Measurements from ENCODE around the gene TOR2A. TPM values are rescaled to one million over a fixed set of nuclear protein-coding genes. Genes with fewer than 3 reads are reported as not detected.
A peak's percentile ranks its signal among the peaks of the same experiment; 100 is the strongest.
"Not testable (repeated sequence)": the region's sequence is repeated elsewhere in the genome, so short reads cannot be mapped to it uniquely, and the experiment has no call there.

Gene TOR2A
- total RNA-seq: 7.2 TPM
- polyA plus RNA-seq: 19.3 TPM
- long read RNA-seq, donor 1, partial matches to known transcripts: 0 of 1 reads
- long read RNA-seq, donor 1, other reads (novel, unspliced or antisense): 0 of 1 reads
- long read RNA-seq, donor 2: 0 reads
- long read RNA-seq, donor 3, partial matches to known transcripts: 0 of 6 reads
- long read RNA-seq, donor 3, other reads (novel, unspliced or antisense): 0 of 6 reads
- long read RNA-seq, donor 4, partial matches to known transcripts: 0 of 3 reads
- long read RNA-seq, donor 4, other reads (novel, unspliced or antisense): 0 of 3 reads
- long read RNA-seq, donor 5, partial matches to known transcripts: 0 of 7 reads
- long read RNA-seq, donor 5, other reads (novel, unspliced or antisense): 0 of 7 reads
- long read RNA-seq, donor 6, partial matches to known transcripts: 0 of 3 reads
- long read RNA-seq, donor 6, other reads (novel, unspliced or antisense): 0 of 3 reads
- long read RNA-seq, donor 7, partial matches to known transcripts: 0 of 7 reads
- long read RNA-seq, donor 7, other reads (novel, unspliced or antisense): 0 of 7 reads
- long read RNA-seq, donor 8, partial matches to known transcripts: 0 of 4 reads
- long read RNA-seq, donor 8, other reads (novel, unspliced or antisense): 0 of 4 reads
- long read RNA-seq, donor 9, transcript TOR2A-203 (5 exons, 1,523 nt): major isoform, 5 of 10 reads
- long read RNA-seq, donor 9, partial matches to known transcripts: 0 of 10 reads
- long read RNA-seq, donor 9, other reads (novel, unspliced or antisense): 0 of 10 reads
- long read RNA-seq, donor 10, partial matches to known transcripts: 0 of 5 reads
- long read RNA-seq, donor 10, other reads (novel, unspliced or antisense): 0 of 5 reads

- H3K36me3 ChIP-seq (ENCODE audit: control insufficient read depth in 2 of 2, insufficient read depth in 2 of 2, low read length in 1 of 2): peaks cover 20 to 39% of the 10 kb centered on the region in 2 donors
- H3K4me3 ChIP-seq (ENCODE audit: low read length in 2 of 2): peak within 1 kb of the TSS; percentile 71 to 76
- DNase-seq (ENCODE audit: low read depth in 6 of 9, low spot score in 9 of 9): peak; percentile 87 to 98 (median 96)
- H3K4me1 ChIP-seq (ENCODE audit: control insufficient read depth in 2 of 2, insufficient read depth in 2 of 2, low read length in 2 of 2): peaks cover 8 to 18% of the 10 kb centered on the region in 2 donors
- peak within 1 kb of the TSS; percentile 85 to 93 for H3K27ac ChIP-seq (ENCODE audit: low read depth in 1 of 2, low read length in 1 of 2)
- H3K27me3 ChIP-seq (ENCODE audit: control insufficient read depth in 2 of 2, insufficient read depth in 1 of 2, low read length in 1 of 2): no peaks in the 10 kb centered on the region
- under 1% methylated on average over 76 of the region's 76 CpGs for WGBS
- peaks cover under 1 to 1% of the 10 kb centered on the region in 2 donors for H3K9me3 ChIP-seq (ENCODE audit: control insufficient read depth in 2 of 2, insufficient read depth in 1 of 2, low read length in 1 of 2)
Measured at GRCh38 chr9:127734747-127735529, at the start of gene TOR2A. TOR2A (minus strand) TSS chr9:127735294; CDS start chr9:127735270, 24 bp downstream.

GRCh38 chr9:127783111-127784008 lies 48.3 kb upstream of the TOR2A start:
- H3K27ac ChIP-seq (ENCODE audit: low read depth in 1 of 2, low read length in 1 of 2): peak overlapping the region; percentile 91 to 95
- H3K4me3 ChIP-seq (ENCODE audit: low read length in 2 of 2): peak overlapping the region; percentile 26 to 35
- DNase-seq (ENCODE audit: low read depth in 6 of 9, low spot score in 9 of 9): peak in 2 of 9 donors; percentile 62 to 80
- H3K27me3 ChIP-seq (ENCODE audit: control insufficient read depth in 2 of 2, insufficient read depth in 1 of 2, low read length in 1 of 2): no peaks in the 10 kb centered on the region
- peaks cover 23 to 28% of the 10 kb centered on the region in 2 donors for H3K36me3 ChIP-seq (ENCODE audit: control insufficient read depth in 2 of 2, insufficient read depth in 2 of 2, low read length in 1 of 2)
- peaks cover 0 to 2% of the 10 kb centered on the region in 2 donors for H3K9me3 ChIP-seq (ENCODE audit: control insufficient read depth in 2 of 2, insufficient read depth in 1 of 2, low read length in 1 of 2)
- 11% methylated on average over 20 of the region's 20 CpGs for WGBS
- peaks cover 45 to 77% of the 10 kb centered on the region in 2 donors for H3K4me1 ChIP-seq (ENCODE audit: control insufficient read depth in 2 of 2, insufficient read depth in 2 of 2, low read length in 2 of 2)

- H3K9me3 ChIP-seq (ENCODE audit: control insufficient read depth in 2 of 2, insufficient read depth in 1 of 2, low read length in 1 of 2): peaks cover 0 to 2% of the 10 kb centered on the region in 2 donors
- 95% methylated on average over 4 of the region's 4 CpGs for WGBS
- H3K27me3 ChIP-seq (ENCODE audit: control insufficient read depth in 2 of 2, insufficient read depth in 1 of 2, low read length in 1 of 2): no peaks in the 10 kb centered on the region
- no peak overlapping the region for H3K4me3 ChIP-seq (ENCODE audit: low read length in 2 of 2)
- H3K36me3 ChIP-seq (ENCODE audit: control insufficient read depth in 2 of 2, insufficient read depth in 2 of 2, low read length in 1 of 2): peaks cover 10 to 13% of the 10 kb centered on the region in 2 donors
- no peak for DNase-seq (ENCODE audit: low read depth in 6 of 9, low spot score in 9 of 9)
- H3K4me1 ChIP-seq (ENCODE audit: control insufficient read depth in 2 of 2, insufficient read depth in 2 of 2, low read length in 2 of 2): peaks cover 41 to 64% of the 10 kb centered on the region in 2 donors
- H3K27ac ChIP-seq (ENCODE audit: low read depth in 1 of 2, low read length in 1 of 2): peak overlapping the region; percentile 48 to 58
Measured at GRCh38 chr9:127781806-127782205, 46.7 kb upstream of the TOR2A start.

GRCh38 chr9:127780909-127781308 lies 45.8 kb upstream of the TOR2A start:
- H3K9me3 ChIP-seq (ENCODE audit: control insufficient read depth in 2 of 2, insufficient read depth in 1 of 2, low read length in 1 of 2); DNase-seq (ENCODE audit: low read depth in 6 of 9, low spot score in 9 of 9); H3K27me3 ChIP-seq (ENCODE audit: control insufficient read depth in 2 of 2, insufficient read depth in 1 of 2, low read length in 1 of 2); H3K4me3 ChIP-seq (ENCODE audit: low read length in 2 of 2): not testable (repeated sequence)
- WGBS: 91% methylated on average over 9 of the region's 9 CpGs
- H3K36me3 ChIP-seq (ENCODE audit: control insufficient read depth in 2 of 2, insufficient read depth in 2 of 2, low read length in 1 of 2): peaks cover 10 to 13% of the 10 kb centered on the region in 2 donors
- peak overlapping the region; percentile 61 to 98 for H3K27ac ChIP-seq (ENCODE audit: low read depth in 1 of 2, low read length in 1 of 2)
- H3K4me1 ChIP-seq (ENCODE audit: control insufficient read depth in 2 of 2, insufficient read depth in 2 of 2, low read length in 2 of 2): peaks cover 41 to 64% of the 10 kb centered on the region in 2 donors

- H3K9me3 ChIP-seq (ENCODE audit: control insufficient read depth in 2 of 2, insufficient read depth in 1 of 2, low read length in 1 of 2): peaks cover 0 to 2% of the 10 kb centered on the region in 2 donors
- peaks cover 41 to 70% of the 10 kb centered on the region in 2 donors for H3K4me1 ChIP-seq (ENCODE audit: control insufficient read depth in 2 of 2, insufficient read depth in 2 of 2, low read length in 2 of 2)
- H3K27me3 ChIP-seq (ENCODE audit: control insufficient read depth in 2 of 2, insufficient read depth in 1 of 2, low read length in 1 of 2): no peaks in the 10 kb centered on the region
- peak overlapping the region; percentile 61 to 98 for H3K27ac ChIP-seq (ENCODE audit: low read depth in 1 of 2, low read length in 1 of 2)
- 90% methylated on average over 20 of the region's 20 CpGs for WGBS
- no peak for DNase-seq (ENCODE audit: low read depth in 6 of 9, low spot score in 9 of 9)
- no peak overlapping the region for H3K4me3 ChIP-seq (ENCODE audit: low read length in 2 of 2)
- H3K36me3 ChIP-seq (ENCODE audit: control insufficient read depth in 2 of 2, insufficient read depth in 2 of 2, low read length in 1 of 2): peaks cover 10 to 13% of the 10 kb centered on the region in 2 donors
Measured at GRCh38 chr9:127780126-127780885, 45.2 kb upstream of the TOR2A start.

GRCh38 chr9:127779136-127779981 lies 44.3 kb upstream of the TOR2A start:
- H3K4me1 ChIP-seq (ENCODE audit: control insufficient read depth in 2 of 2, insufficient read depth in 2 of 2, low read length in 2 of 2): peaks cover 47 to 73% of the 10 kb centered on the region in 2 donors
- peak in 2 of 9 donors; percentile 37 to 60 for DNase-seq (ENCODE audit: low read depth in 6 of 9, low spot score in 9 of 9)
- peaks cover 13 to 22% of the 10 kb centered on the region in 2 donors for H3K36me3 ChIP-seq (ENCODE audit: control insufficient read depth in 2 of 2, insufficient read depth in 2 of 2, low read length in 1 of 2)
- peak overlapping the region; percentile 88 to 99 for H3K4me3 ChIP-seq (ENCODE audit: low read length in 2 of 2)
- WGBS: 33% methylated on average over 17 of the region's 17 CpGs
- peaks cover 0 to 2% of the 10 kb centered on the region in 2 donors for H3K9me3 ChIP-seq (ENCODE audit: control insufficient read depth in 2 of 2, insufficient read depth in 1 of 2, low read length in 1 of 2)
- H3K27ac ChIP-seq (ENCODE audit: low read depth in 1 of 2, low read length in 1 of 2): peak overlapping the region; percentile 95 to 98
- H3K27me3 ChIP-seq (ENCODE audit: control insufficient read depth in 2 of 2, insufficient read depth in 1 of 2, low read length in 1 of 2): no peaks in the 10 kb centered on the region
